ENCODE data around the gene CNIH1.
"Not testable (repeated sequence)": the region's sequence is repeated elsewhere in the genome, so short reads cannot be mapped to it uniquely, and the experiment has no call there.

Gene CNIH1

DNA sequence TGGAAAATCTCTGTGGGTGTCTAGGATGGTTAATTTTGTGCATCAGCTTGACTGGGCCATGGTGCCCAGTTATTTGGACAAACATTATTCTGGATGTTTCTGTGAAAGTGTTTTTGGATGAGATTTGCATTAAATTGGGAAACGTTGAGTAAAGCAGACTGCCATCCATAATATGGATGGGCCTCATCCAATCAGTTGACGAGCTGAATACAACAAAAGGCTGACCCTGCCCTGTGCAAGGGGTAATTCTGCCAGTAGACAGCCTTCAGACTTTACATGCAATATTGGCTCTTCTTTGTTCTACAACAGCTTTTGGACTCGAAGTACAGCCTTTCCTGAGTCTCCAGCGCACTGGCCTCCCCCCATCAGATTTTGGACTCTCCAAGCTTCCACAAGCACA is 45.9 kb downstream of the CNIH1 start:
- Histone ChIP-seq H3K9ac (ENCODE audit: low read length) (no peak overlapping the region), H3F3A (ENCODE audit: insufficient read depth, low read length) (no peaks in the 10 kb centered on the region), H3K36me3 (ENCODE audit: insufficient read depth, low read length) (peaks cover 8% of the 10 kb centered on the region; the same call in 1 of the 2 replicates), H3K27me3 (ENCODE audit: insufficient read depth, low read length) (no peaks in the 10 kb centered on the region), H3K4me2 (ENCODE audit: low read length) (no peak overlapping the region), H3K9me3 (ENCODE audit: low read length) (no peaks in the 10 kb centered on the region), H3K27ac (ENCODE audit: low read depth, low read length, poor library complexity, severe bottlenecking) (no peak overlapping the region), H4K20me1 (ENCODE audit: insufficient read depth, low read length) (no peaks in the 10 kb centered on the region), H3K4me3 (ENCODE audit: low read depth, low read length, poor library complexity, severe bottlenecking) (no peak overlapping the region), H3K4me1 (ENCODE audit: insufficient read depth, low read length, severe bottlenecking) (peaks cover 23% of the 10 kb centered on the region), H3K9me2 (ENCODE audit: low read depth, low read length) (no peaks in the 10 kb centered on the region), H2AFZ (ENCODE audit: low read length) (no peak overlapping the region), H3K79me2 (ENCODE audit: insufficient read depth, low read length) (peaks cover 5% of the 10 kb centered on the region; the same call in 1 of the 2 replicates)
- TF ChIP-seq, protein P1, sequence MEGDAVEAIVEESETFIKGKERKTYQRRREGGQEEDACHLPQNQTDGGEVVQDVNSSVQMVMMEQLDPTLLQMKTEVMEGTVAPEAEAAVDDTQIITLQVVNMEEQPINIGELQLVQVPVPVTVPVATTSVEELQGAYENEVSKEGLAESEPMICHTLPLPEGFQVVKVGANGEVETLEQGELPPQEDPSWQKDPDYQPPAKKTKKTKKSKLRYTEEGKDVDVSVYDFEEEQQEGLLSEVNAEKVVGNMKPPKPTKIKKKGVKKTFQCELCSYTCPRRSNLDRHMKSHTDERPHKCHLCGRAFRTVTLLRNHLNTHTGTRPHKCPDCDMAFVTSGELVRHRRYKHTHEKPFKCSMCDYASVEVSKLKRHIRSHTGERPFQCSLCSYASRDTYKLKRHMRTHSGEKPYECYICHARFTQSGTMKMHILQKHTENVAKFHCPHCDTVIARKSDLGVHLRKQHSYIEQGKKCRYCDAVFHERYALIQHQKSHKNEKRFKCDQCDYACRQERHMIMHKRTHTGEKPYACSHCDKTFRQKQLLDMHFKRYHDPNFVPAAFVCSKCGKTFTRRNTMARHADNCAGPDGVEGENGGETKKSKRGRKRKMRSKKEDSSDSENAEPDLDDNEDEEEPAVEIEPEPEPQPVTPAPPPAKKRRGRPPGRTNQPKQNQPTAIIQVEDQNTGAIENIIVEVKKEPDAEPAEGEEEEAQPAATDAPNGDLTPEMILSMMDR (IDR thresholded peaks at IDR 0.05; ENCODE audit: low read length) = no peak
- no peak for TF ChIP-seq EZH2 (IDR thresholded peaks at IDR 0.05; ENCODE audit: borderline replicate concordance, low read length)

DNA sequence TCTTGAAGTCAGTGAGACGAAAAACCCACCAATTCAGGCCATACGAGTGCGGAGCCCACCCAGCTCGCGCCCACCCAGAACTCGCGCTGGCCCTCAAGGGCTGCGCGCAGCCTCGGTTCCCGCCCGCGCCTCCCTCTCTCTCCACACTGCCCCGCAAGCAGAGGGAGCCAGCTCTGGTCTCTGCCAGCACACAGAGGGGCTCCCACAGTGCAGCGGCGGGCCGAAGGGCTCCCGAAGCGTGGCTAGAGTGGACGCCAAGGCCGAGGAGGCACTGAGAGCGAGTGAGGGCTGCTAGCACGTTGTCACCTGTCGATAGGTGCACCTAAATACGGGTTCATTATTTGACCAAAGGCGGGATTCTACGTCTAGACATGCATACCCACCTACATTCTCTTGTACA is 46.6 kb downstream of the CNIH1 start:
- H3K36me3 ChIP-seq (ENCODE audit: insufficient read depth, low read length) = peaks cover 1% of the 10 kb centered on the region; the same call in 1 of the 2 replicates
- no peaks in the 10 kb centered on the region for H3K9me3 ChIP-seq (ENCODE audit: low read length)
- no peaks in the 10 kb centered on the region for H3K27me3 ChIP-seq (ENCODE audit: insufficient read depth, low read length)
- no peak overlapping the region for H3K4me2 ChIP-seq (ENCODE audit: low read length)
- no peak overlapping the region for H3K4me3 ChIP-seq (ENCODE audit: low read depth, low read length, poor library complexity, severe bottlenecking)
- TF ChIP-seq EZH2 (IDR thresholded peaks at IDR 0.05; ENCODE audit: borderline replicate concordance, low read length) = no peak
- TF ChIP-seq, protein P1 (IDR thresholded peaks at IDR 0.05; ENCODE audit: low read length) = no peak
- peaks cover 5% of the 10 kb centered on the region; the same call in 1 of the 2 replicates for H3K79me2 ChIP-seq (ENCODE audit: insufficient read depth, low read length)
- H2AFZ ChIP-seq (ENCODE audit: low read length) = no peak overlapping the region
- H3K27ac ChIP-seq (ENCODE audit: low read depth, low read length, poor library complexity, severe bottlenecking) = no peak overlapping the region
- no peaks in the 10 kb centered on the region for H4K20me1 ChIP-seq (ENCODE audit: insufficient read depth, low read length)
- H3K4me1 ChIP-seq (ENCODE audit: insufficient read depth, low read length, severe bottlenecking) = peaks cover 20% of the 10 kb centered on the region
- H3F3A ChIP-seq (ENCODE audit: insufficient read depth, low read length) = no peaks in the 10 kb centered on the region
- H3K9me2 ChIP-seq (ENCODE audit: low read depth, low read length) = no peaks in the 10 kb centered on the region
- H3K9ac ChIP-seq (ENCODE audit: low read length) = no peak overlapping the region

DNA sequence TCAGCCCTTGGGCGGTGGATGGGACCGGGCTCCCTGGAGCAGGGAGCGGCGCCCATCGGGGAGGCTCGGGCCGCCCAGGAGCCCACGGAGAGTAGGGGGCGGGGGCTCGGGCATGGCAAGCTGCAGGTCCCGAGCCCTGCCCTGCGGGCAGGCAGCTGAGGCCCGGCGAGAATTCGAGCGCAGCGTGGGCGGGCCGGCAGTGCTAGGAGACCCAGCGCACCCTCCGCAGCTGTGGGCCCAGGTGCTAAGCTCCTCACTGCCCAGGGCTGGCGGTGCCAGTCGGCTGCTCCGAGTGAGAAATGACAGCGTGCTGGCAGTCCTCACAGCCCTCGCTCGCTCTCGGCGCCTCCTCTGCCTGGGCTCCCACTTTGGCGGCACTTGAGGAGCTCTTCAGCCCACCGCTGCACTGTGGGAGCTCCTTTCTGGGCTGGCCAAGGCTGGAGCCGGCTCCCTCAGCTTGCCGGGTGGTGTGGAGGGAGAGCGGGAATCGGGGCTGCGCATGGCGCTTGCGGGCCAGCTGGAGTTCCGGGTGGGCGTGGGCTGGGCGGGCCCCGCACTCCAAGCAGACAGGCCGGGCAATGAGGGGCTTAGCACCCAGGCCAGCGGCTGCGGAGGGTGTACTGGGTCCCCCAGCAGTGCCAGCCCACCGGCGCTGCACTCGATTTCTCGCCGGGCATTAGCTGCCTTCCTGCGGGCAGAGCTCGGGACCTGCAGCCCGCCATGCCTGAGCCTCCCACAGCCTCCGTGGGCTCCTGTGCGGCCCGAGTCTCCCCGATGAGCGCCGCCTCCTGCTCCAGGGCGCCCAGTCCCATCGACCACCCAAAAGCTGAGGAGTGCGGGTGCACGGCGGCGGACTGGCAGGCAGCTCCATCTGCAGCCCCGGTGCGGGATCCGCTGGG is 47.9 kb downstream of the CNIH1 start:
- not testable (repeated sequence) for H4K20me1 ChIP-seq (ENCODE audit: insufficient read depth, low read length); H3K9ac ChIP-seq (ENCODE audit: low read length); H3F3A ChIP-seq (ENCODE audit: insufficient read depth, low read length); H3K27ac ChIP-seq (ENCODE audit: low read depth, low read length, poor library complexity, severe bottlenecking); H3K27me3 ChIP-seq (ENCODE audit: insufficient read depth, low read length); H3K9me3 ChIP-seq (ENCODE audit: low read length); H3K36me3 ChIP-seq (ENCODE audit: insufficient read depth, low read length); H3K79me2 ChIP-seq (ENCODE audit: insufficient read depth, low read length); H3K4me2 ChIP-seq (ENCODE audit: low read length); H2AFZ ChIP-seq (ENCODE audit: low read length); H3K9me2 ChIP-seq (ENCODE audit: low read depth, low read length); H3K4me1 ChIP-seq (ENCODE audit: insufficient read depth, low read length, severe bottlenecking); H3K4me3 ChIP-seq (ENCODE audit: low read depth, low read length, poor library complexity, severe bottlenecking)

Data from OCI-LY1 (cell line).